HL-60 (cell line): Measurements from ENCODE around the gene ANKS6.

Source experiments
- DNase-seq, 2 experiments: peaks; one replicate each; pipeline ENCODE4 v3.0.0-alpha.2; 2010 to 2020; ENCODE audit warnings: low read depth in 1 of 2, low spot score in 1 of 2
- H3K27ac ChIP-seq: fragments of 250-450 bp; sonication (Bioruptor Pico); replicated peaks from 2 replicates; pipeline ENCODE4 v1.5.1; 2020; ENCODE audit warnings: mild to moderate bottlenecking, moderate library complexity
- H3K27me3 ChIP-seq: fragments of 250-450 bp; sonication (Bioruptor Pico); 2 replicates; pipeline ENCODE4 v1.5.1; 2021; ENCODE audit warnings: mild to moderate bottlenecking, moderate library complexity; ENCODE audit not compliant: insufficient read depth, poor library complexity, severe bottlenecking
- H3K4me3 ChIP-seq: replicated peaks from 2 replicates; pipeline ENCODE4 v1.5.1; 2011; ENCODE audit warnings: mild to moderate bottlenecking, control low read depth, low read length; ENCODE audit not compliant: insufficient read depth
- CTCF ChIP-seq: IDR thresholded peaks from one replicate; pipeline ENCODE4 v1.5.1; 2011; ENCODE audit warnings: low read length, control low read depth, inconsistent platforms; ENCODE audit not compliant: insufficient read depth
- GABPA ChIP-seq: IDR thresholded peaks from 2 replicates; pipeline ENCODE4 v1.6.1; 2012; ENCODE audit warnings: low read depth
- POLR2AphosphoS5 ChIP-seq: IDR thresholded peaks from 2 replicates; pipeline ENCODE4 v1.6.1; 2012; ENCODE audit warnings: low read depth
- SPI1 ChIP-seq: IDR thresholded peaks from 2 replicates; pipeline ENCODE4 v1.6.1; 2012; ENCODE audit warnings: low read depth, mild to moderate bottlenecking, borderline replicate concordance
- TF ChIP-seq, protein P1 (sequence below): IDR thresholded peaks from 2 replicates; pipeline ENCODE4 v1.6.1; 2012; ENCODE audit warnings: low read depth; ENCODE audit not compliant: insufficient replicate concordance

ANKS6 gene

GRCh38 chr9:98775831-98776441, 20.4 kb downstream of the ANKS6 start:
- Histone ChIP-seq H3K27ac (no peak overlapping the region), H3K27me3 (no peaks in the 10 kb centered on the region), H3K4me3 (no peak overlapping the region)
- peak; percentile 57 to 71 for DNase-seq
- TF ChIP-seq POLR2AphosphoS5 (no peak), CTCF (peak; percentile 61)

- peak; percentile 31 for TF ChIP-seq CTCF
- TF ChIP-seq, protein P1, sequence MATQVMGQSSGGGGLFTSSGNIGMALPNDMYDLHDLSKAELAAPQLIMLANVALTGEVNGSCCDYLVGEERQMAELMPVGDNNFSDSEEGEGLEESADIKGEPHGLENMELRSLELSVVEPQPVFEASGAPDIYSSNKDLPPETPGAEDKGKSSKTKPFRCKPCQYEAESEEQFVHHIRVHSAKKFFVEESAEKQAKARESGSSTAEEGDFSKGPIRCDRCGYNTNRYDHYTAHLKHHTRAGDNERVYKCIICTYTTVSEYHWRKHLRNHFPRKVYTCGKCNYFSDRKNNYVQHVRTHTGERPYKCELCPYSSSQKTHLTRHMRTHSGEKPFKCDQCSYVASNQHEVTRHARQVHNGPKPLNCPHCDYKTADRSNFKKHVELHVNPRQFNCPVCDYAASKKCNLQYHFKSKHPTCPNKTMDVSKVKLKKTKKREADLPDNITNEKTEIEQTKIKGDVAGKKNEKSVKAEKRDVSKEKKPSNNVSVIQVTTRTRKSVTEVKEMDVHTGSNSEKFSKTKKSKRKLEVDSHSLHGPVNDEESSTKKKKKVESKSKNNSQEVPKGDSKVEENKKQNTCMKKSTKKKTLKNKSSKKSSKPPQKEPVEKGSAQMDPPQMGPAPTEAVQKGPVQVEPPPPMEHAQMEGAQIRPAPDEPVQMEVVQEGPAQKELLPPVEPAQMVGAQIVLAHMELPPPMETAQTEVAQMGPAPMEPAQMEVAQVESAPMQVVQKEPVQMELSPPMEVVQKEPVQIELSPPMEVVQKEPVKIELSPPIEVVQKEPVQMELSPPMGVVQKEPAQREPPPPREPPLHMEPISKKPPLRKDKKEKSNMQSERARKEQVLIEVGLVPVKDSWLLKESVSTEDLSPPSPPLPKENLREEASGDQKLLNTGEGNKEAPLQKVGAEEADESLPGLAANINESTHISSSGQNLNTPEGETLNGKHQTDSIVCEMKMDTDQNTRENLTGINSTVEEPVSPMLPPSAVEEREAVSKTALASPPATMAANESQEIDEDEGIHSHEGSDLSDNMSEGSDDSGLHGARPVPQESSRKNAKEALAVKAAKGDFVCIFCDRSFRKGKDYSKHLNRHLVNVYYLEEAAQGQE = peak; percentile 29
- TF ChIP-seq GABPA = no peak
- TF ChIP-seq SPI1 = no peak
- TF ChIP-seq POLR2AphosphoS5 = no peak
- no peak overlapping the region for H3K27ac ChIP-seq
- peak; percentile 25 to 37 for DNase-seq
- H3K27me3 ChIP-seq = no peaks in the 10 kb centered on the region
- H3K4me3 ChIP-seq = no peak overlapping the region
These were observed 21.6 kb downstream of the ANKS6 start for GRCh38 chr9:98774746-98775145.

GRCh38 chr9:98773721-98774120, 22.6 kb downstream of the ANKS6 start:
- H3K4me3 ChIP-seq = no peak overlapping the region
- no peak for TF ChIP-seq SPI1
- DNase-seq = no peak
- H3K27me3 ChIP-seq = no peaks in the 10 kb centered on the region
- H3K27ac ChIP-seq = no peak overlapping the region

DNA sequence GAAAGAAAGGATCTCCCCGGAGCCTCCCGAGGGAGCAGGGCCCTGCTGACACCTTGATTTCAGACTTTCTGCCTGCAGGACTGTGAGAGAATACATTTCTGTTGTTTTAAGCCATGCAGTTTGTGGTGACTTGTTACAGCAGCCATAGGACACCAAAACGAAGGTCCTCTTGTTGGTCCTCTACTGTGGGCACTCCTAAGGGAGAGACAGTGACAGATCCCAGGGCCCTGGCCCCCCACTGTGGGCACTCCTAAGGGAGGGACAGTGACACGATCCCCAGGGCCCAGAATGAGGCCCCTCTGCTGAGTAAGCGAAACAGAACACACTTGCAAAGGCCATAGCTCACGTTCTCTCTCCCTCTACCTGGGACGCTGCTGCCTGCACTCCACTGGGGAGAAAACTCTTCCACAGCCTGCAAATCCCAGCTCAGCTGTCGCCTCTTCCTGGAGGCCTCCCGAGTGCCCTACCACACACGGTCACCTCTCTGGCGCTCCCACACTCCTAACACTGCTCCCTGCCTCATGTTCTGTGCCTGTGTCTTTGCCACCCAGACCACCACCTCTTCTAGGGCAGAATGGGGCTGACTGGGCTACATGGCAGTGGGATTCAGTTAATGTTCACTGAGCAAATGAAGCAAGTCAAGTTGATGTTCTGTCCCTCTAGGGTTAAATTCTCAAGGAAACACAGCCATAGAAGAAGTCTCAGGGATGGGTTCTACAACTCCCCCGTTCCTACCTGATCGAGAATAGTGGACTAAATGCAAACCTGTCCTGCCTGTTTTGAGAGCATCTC, 23.8 kb downstream of the ANKS6 start:
- no peak overlapping the region for H3K27ac ChIP-seq
- DNase-seq = no peak
- no peak overlapping the region for H3K4me3 ChIP-seq
- TF ChIP-seq POLR2AphosphoS5 = no peak
- TF ChIP-seq SPI1 = no peak
- TF ChIP-seq GABPA = no peak
- no peak for TF ChIP-seq CTCF
- TF ChIP-seq, protein P1 = no peak
- H3K27me3 ChIP-seq = no peaks in the 10 kb centered on the region
